Peyer's patch (tissue), 4 donors: ENCODE results near the gene PTPN5.

Experiments
- POLR2A ChIP-seq, 2 donors: fragments of 450-650 bp; IDR thresholded peaks; one replicate each; pipeline ENCODE4 v1.5.1; 2017; ENCODE audit warnings: antibody characterized with exemption in 2 of 2, mild to moderate bottlenecking in 2 of 2, moderate library complexity in 2 of 2
- TF ChIP-seq, protein P1 (sequence below), 6 experiments: fragments of 450-650 bp in 4 of 6; fragments of 200-600 bp in 2 of 6; sonication (generic) in 1 of 6; IDR thresholded peaks; one replicate each; pipeline ENCODE4 v1.5.1; 2017 to 2019; ENCODE audit warnings: antibody characterized with exemption in 6 of 6, mild to moderate bottlenecking in 3 of 6, moderate library complexity in 1 of 6

DNA sequence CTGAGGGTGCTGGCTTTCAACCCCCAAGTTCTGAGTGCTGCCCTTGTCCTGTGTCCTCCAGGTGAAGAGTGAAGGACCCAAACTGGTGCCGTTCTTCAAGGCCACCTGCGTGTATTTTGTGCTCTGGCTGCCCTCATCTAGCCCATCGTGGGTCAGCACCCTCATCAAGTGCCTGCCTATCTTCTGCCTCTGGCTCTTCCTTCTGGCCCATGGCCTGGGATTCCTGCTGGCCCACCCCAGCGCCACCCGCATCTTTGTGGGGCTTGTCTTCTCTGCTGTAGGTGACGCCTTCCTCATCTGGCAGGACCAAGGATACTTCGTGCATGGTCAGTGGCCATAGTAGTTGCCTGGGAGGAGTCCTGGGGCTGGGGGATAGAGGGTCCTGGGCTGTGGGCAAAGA, 90.7 kb downstream of the PTPN5 start:
- TF ChIP-seq, protein P1, sequence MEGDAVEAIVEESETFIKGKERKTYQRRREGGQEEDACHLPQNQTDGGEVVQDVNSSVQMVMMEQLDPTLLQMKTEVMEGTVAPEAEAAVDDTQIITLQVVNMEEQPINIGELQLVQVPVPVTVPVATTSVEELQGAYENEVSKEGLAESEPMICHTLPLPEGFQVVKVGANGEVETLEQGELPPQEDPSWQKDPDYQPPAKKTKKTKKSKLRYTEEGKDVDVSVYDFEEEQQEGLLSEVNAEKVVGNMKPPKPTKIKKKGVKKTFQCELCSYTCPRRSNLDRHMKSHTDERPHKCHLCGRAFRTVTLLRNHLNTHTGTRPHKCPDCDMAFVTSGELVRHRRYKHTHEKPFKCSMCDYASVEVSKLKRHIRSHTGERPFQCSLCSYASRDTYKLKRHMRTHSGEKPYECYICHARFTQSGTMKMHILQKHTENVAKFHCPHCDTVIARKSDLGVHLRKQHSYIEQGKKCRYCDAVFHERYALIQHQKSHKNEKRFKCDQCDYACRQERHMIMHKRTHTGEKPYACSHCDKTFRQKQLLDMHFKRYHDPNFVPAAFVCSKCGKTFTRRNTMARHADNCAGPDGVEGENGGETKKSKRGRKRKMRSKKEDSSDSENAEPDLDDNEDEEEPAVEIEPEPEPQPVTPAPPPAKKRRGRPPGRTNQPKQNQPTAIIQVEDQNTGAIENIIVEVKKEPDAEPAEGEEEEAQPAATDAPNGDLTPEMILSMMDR (IDR thresholded peaks at IDR 0.05): no peak
- no peak for TF ChIP-seq POLR2A (IDR thresholded peaks at IDR 0.05)
